GM18519 (cell line): ENCODE data around the gene HOXB6.

Experiments
- ATAC-seq: cut with Tn5 transposase; IDR thresholded peaks from one replicate; pipeline ENCODE4 v1.9.1; 2021; ENCODE audit warnings: mild to moderate bottlenecking, moderate library complexity; ENCODE audit not compliant: unreplicated experiment, low FRiP score

HOXB6 gene

GRCh38 chr17:48604770-48605329, at the start of gene HOXB6:
Gene HOXB6, minus strand, starts transcription at chr17:48604986. Its CDS starts 6,836 bp downstream, at chr17:48598150.
- ATAC-seq, result no peak

DNA sequence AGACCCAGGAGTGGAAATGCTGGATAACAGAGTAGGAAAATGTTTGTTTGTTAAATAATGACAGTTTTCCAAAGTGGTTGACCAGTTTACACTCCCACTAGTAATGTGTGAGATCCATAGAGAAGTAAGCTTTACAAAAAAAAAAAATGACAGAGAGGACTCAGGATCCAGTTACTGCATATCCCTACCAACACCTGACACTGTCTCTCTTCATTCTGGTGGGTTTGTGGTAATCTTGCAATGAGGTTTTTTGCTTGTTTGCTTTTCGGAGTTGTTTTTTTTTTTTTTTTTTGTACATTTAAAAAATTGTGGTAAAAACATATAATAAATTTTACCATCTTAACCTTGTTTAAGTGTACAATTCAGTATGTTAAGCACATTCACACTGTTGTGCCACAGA, 45.0 kb upstream of the HOXB6 start:
- ATAC-seq, result no peak

GRCh38 chr17:48647963-48648245, 43.1 kb upstream of the HOXB6 start:
- ATAC-seq, result no peak

- no peak for ATAC-seq
Measured at GRCh38 chr17:48647103-48647962, 42.5 kb upstream of the HOXB6 start.

- no peak for ATAC-seq
Measured at GRCh38 chr17:48646183-48647102, 41.7 kb upstream of the HOXB6 start.

DNA sequence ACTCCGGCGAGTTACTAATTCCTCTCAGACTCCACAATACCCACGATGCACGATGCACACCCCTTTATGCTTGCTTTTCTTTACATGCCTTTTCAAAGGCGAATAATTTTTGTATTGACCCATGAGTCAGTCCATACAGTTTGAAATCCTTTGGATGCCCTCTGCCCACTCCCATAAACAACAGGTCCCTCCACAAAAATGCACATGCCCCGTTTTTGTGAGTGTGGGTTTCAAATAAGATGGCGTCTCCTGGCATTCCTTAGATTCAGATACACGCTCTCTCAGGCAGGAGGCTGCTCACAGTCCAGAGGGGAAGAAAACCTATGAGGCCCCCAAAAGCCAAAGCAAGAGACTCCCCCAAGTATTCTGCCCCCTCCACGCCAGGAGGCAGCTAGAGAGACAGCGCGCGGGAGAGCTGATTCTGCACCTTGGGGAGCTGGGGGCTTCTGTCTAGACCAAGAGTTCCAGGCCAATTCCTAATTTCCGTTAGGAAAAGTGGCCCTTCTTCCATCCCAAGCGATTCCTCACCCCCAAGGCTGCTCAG, 40.9 kb upstream of the HOXB6 start:
- no peak for ATAC-seq

DNA sequence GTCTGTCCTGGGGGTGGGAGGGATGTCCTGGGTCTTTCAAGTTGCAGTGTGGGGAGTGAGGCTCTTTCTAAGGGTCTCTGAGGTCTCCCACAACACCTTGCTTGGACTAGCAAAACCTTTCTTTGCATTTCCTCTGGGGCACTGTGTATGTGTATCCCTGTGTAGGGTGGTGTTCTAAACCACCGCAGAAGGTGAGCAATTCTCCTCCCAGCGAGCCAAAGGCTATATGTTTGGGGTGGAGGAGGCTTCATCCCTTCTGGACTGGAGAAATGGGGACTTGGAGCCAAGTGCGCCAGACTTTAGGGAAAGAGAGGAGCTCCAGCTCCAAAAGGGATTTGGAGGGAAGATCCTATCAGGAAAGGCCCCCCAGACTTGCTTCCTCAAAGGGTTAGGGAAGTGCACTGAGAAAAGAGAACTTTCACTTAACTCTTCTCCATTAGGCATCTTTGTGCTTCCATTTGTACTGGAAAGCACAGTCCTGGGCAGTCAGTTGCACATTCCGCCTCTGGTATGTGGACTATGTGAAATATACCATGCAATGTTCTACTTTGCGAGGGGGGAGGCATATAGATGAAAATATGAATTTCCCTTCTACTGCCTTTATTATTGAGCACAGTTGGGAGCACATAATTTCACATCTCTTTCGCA, 40.2 kb upstream of the HOXB6 start:
- ATAC-seq, result no peak

- no peak for ATAC-seq
Measured at GRCh38 chr17:48644159-48644558, 39.4 kb upstream of the HOXB6 start.

DNA sequence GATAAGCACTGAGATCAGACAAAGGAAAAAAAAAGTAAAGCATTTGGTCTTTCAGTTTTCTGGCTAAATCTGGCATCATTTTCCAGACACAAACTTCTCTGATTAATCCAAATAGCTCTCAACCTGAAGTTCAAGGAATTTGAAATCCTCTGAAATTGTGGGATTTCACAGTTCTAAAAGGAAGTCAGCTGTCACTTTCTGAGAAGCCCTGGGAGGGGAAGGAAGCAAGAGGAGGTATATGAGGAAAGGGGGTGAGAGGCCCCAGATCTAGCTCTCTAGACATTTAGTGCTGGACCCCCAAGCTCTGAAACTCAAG, 38.9 kb upstream of the HOXB6 start:
- ATAC-seq, result no peak

GRCh38 chr17:48642843-48643696, 38.3 kb upstream of the HOXB6 start:
- no peak for ATAC-seq

DNA sequence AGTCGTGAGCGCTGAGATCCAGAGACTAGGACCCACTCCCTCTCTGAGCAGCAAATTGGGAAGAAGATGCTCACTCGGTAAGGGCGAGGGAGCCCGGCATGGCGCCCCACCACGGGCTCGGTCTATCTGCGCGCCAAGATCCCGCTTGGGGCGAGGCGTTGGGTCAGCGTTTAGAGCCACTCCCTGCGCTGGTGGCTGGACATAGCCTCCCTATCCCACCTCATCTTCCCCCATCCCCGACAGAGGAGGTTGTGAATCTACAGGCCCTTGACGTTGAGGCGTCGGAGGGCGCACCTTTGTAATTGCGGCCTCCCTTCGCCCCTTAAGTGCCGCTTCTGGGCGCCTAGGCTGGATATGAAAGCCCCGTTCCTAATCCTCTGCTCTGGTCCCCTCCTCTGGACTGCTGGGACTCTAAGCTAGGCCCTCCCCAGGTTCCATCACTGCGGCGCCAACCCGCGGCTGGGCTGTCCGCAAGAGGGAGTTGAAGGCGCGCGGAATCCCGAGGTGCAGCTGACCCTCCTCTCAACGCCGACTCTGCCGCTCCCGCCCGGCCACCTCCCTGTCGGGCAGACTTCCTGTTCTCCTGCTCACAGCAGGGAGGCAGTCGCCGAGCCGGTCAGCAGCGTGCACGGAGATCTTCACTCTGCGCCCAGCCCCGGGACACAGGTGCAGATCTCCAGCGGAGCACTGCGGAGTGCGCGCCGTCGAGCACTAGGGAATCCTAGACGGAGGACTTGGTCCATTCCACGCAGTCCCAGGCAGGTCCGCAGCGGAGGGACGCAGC, 37.5 kb upstream of the HOXB6 start:
- no peak for ATAC-seq

DNA sequence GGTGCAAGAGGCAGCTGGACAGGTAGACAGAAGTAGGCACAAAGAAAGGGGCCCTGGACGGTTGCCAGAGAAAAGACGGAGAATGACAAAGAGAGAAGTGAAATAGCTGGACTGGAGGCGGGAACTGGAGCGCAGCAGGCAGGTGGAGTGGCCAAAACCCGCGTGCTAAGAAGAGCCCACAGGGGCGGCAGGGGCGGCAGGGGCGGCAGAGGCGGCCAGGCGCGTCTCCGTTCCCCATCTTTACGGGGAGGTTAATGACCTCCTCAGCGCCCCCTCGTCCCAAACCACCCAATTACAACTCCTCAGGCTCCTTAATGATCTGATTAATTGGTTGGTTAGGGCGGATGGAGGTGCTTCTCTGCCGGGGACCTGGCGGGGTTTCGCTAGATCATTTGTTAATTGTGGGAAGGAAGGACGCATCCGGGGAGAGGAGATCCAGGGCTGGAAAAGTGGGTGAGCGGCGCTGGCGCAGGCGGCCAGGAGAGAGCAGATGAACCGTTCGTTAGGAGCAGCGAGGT, 36.8 kb upstream of the HOXB6 start:
- no peak for ATAC-seq

DNA sequence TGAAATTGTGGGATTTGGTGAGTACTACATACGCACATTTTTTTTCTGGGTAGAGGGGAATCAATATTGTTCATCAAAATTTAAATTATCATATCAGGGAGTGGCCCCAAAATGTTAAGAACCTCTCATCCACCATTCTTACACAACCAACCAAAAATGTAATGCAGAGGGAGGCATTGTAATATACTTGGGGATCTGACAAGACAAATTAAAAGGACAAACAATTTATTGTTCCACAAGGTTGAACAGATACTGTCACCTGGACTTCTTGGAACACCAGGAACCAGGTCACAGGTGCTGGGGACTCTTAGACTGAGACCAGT, 36.0 kb upstream of the HOXB6 start:
- no peak for ATAC-seq

GRCh38 chr17:48639982-48640857, 35.4 kb upstream of the HOXB6 start:
- ATAC-seq, result no peak

DNA sequence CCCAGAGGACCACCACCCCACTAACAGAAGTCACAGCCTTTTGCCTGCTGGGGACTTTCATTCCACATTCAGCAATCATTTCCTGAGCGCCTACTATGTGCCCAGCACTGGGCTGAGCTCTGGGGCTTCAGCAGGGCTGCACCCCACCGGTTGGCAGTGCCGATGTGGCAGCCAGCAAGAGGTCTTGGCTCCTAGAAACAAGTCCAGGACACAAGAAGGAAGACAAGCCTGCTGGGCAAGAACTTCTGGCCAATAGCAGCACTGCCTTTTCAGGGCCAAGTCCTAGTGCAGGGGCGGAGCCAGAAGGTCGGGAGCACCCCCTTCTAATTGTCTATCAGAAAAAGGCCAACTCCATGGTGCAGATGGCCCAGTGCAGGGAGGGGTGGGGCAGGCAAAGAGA, 34.4 kb upstream of the HOXB6 start:
- no peak for ATAC-seq

- ATAC-seq, result no peak
Measured at GRCh38 chr17:48637323-48638260, 32.8 kb upstream of the HOXB6 start.
